ENCODE data around the gene TMEM218. TPM values are rescaled to one million over a fixed set of nuclear protein-coding genes. Genes with fewer than 3 reads are reported as not detected.
A peak's percentile ranks its signal among the peaks of the same experiment; 100 is the strongest.

TMEM218 gene
- total RNA-seq, 1 donor from 2014 or later, result 33.2 TPM

DNA sequence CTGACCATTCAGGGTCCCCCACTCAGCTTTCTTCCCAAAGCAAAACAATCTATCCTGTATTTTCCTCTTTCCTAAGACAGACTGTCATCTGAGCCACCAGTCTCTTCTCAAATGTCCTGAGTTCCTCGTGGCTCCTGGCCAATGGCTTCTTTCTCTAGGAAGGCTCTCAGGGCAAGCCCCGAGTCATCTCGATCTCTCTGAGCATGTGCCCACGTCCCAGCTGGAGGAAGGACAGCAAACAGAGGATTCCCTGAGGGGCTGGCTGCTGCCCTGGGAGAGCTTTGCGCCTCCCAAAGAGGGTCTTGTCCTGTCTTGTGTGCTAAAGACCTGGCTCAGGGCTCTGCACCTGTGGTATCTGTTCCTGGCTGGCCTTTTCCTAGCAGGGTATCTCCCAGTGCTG lies 40.0 kb downstream of the TMEM218 start:
- no peak overlapping the region for H3K27ac Mint-ChIP-seq
- no peak for DNase-seq (ENCODE audit: extremely low spot score, unreplicated experiment)
- H3K27me3 Mint-ChIP-seq, result peaks cover 26% of the 10 kb centered on the region
- peaks cover 16% of the 10 kb centered on the region for H3K4me1 Mint-ChIP-seq (ENCODE audit: unreplicated experiment)
- no peaks in the 10 kb centered on the region for H3K9me3 Mint-ChIP-seq
- H3K4me3 Mint-ChIP-seq, result peak overlapping the region; percentile 20
- TF ChIP-seq, protein P1, sequence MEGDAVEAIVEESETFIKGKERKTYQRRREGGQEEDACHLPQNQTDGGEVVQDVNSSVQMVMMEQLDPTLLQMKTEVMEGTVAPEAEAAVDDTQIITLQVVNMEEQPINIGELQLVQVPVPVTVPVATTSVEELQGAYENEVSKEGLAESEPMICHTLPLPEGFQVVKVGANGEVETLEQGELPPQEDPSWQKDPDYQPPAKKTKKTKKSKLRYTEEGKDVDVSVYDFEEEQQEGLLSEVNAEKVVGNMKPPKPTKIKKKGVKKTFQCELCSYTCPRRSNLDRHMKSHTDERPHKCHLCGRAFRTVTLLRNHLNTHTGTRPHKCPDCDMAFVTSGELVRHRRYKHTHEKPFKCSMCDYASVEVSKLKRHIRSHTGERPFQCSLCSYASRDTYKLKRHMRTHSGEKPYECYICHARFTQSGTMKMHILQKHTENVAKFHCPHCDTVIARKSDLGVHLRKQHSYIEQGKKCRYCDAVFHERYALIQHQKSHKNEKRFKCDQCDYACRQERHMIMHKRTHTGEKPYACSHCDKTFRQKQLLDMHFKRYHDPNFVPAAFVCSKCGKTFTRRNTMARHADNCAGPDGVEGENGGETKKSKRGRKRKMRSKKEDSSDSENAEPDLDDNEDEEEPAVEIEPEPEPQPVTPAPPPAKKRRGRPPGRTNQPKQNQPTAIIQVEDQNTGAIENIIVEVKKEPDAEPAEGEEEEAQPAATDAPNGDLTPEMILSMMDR (conservative IDR thresholded peaks at IDR 0.05), result no peak
- H3K36me3 Mint-ChIP-seq, result no peaks in the 10 kb centered on the region

DNA sequence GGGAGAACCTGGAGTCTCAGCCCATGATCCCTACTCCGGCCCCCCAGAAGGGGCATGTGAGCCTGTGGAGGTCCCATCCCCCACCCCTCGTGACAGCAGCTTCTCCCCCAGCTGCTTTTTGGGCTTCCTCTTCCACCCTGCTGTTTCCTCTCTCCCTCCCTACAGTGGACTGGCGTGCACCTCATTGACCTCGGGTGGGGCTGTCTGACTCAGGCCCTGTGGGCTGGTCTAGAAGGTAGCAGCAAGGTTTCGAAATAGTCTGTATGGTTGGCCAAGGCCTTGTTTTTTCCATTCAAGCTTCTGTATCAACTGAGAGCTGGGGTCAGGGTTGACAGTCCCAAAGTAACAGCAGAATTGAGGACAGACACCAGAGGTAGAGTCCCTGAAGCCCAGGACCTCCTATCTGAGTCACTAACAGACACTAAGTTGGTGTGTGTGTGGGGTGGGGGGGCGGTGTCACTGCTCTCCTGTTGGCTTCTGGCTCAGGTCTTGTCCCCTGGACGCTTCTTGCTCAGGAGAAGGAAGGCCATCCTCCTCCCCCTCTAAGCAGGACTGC lies 40.6 kb downstream of the TMEM218 start:
- no peak overlapping the region for H3K4me3 Mint-ChIP-seq
- H3K27ac Mint-ChIP-seq, result no peak overlapping the region
- peaks cover 16% of the 10 kb centered on the region for H3K4me1 Mint-ChIP-seq (ENCODE audit: unreplicated experiment)
- no peak for DNase-seq (ENCODE audit: extremely low spot score, unreplicated experiment)
- no peaks in the 10 kb centered on the region for H3K9me3 Mint-ChIP-seq
- TF ChIP-seq, protein P1 (conservative IDR thresholded peaks at IDR 0.05), result no peak
- H3K27me3 Mint-ChIP-seq, result peaks cover 33% of the 10 kb centered on the region
- H3K36me3 Mint-ChIP-seq, result no peaks in the 10 kb centered on the region

DNA sequence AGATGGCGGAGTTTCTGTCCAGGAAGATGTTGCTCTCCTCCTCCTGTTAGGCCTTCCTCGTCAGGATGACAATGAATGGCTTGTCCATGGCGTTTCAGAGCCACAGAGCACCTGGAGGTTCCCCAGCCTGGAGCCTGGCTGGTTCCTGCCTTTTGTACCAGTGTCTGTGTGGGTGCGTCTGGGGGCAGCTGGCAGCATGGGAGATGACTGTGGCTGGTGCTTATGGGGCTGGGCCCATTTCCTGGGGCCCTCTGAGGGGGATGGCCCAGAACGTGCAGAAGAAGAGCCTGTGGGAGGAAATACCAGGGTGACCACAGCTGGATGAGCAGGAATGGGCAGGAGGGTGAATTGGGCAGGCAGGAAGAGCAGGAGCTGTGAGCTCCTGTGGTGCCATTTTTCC lies 41.6 kb downstream of the TMEM218 start:
- no peaks in the 10 kb centered on the region for H3K36me3 Mint-ChIP-seq
- peaks cover 43% of the 10 kb centered on the region for H3K27me3 Mint-ChIP-seq
- H3K4me1 Mint-ChIP-seq (ENCODE audit: unreplicated experiment), result peaks cover 16% of the 10 kb centered on the region
- H3K27ac Mint-ChIP-seq, result no peak overlapping the region
- TF ChIP-seq, protein P1 (conservative IDR thresholded peaks at IDR 0.05), result no peak
- DNase-seq (ENCODE audit: extremely low spot score, unreplicated experiment), result no peak
- H3K9me3 Mint-ChIP-seq, result no peaks in the 10 kb centered on the region
- H3K4me3 Mint-ChIP-seq, result no peak overlapping the region

DNA sequence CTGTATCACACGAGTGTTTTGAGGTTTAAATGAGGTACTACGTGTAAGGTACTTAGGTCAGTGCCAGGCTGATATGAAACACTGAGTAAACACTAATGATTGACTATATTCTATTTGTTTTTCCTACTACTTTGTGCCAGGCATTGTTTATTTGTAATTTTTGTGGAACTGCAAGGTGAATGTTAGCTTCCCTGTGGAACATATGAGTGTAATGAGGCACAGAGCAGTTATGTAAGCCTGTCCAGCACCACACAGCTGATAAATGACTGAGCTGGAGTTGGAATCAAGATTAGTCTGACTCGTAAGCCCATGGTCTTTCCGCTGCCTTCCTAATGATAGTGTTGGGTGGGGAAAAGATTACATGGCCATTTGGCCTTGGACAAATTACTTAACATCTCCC lies 42.4 kb downstream of the TMEM218 start:
- TF ChIP-seq, protein P1 (conservative IDR thresholded peaks at IDR 0.05), result no peak
- peaks cover 16% of the 10 kb centered on the region for H3K4me1 Mint-ChIP-seq (ENCODE audit: unreplicated experiment)
- H3K36me3 Mint-ChIP-seq, result no peaks in the 10 kb centered on the region
- H3K9me3 Mint-ChIP-seq, result no peaks in the 10 kb centered on the region
- peaks cover 48% of the 10 kb centered on the region for H3K27me3 Mint-ChIP-seq
- DNase-seq (ENCODE audit: extremely low spot score, unreplicated experiment), result no peak
- no peak overlapping the region for H3K4me3 Mint-ChIP-seq
- H3K27ac Mint-ChIP-seq, result no peak overlapping the region

DNA sequence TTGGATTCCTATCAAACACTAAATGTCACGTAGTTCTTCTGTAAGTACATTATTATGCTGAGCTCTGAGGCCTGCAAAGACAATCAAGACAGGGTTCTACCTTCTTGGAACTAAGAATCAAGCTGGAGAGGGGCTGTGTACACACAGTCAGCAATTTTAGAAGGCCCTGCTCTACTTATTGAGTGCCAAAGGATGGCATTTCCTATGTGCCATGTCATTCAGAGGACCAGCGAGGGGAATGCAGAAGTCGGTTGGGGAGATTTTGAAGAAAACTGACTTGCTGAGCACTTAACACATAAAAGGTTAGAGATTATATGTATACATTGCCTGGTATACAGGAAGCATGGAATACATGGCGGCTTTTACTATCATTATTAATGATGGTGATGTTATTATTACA lies 43.1 kb downstream of the TMEM218 start:
- Mint-ChIP-seq H3K27me3 (peaks cover 51% of the 10 kb centered on the region), H3K4me3 (no peak overlapping the region), H3K4me1 (ENCODE audit: unreplicated experiment) (peaks cover 16% of the 10 kb centered on the region), H3K27ac (no peak overlapping the region), H3K9me3 (no peaks in the 10 kb centered on the region), H3K36me3 (no peaks in the 10 kb centered on the region)
- TF ChIP-seq, protein P1 (conservative IDR thresholded peaks at IDR 0.05), result no peak
- no peak for DNase-seq (ENCODE audit: extremely low spot score, unreplicated experiment)

DNA sequence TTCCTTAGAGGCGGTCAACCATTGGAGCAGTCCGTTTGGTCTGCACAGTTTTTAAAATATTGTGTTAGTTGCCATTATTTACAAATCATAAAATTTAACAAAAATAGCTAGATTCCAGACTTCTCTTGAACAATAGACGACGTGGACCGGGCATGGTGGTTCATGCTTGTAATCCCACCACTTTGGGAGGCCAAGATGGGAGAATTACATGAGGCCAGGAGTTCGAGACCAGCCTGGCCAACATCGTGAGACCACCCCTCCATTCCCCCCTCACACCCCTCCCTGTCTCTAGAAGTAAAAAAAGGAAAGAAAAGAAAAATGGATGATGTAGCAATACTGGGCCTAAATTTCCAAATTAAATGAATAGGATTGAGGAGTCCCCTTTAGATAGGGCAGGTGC lies 47.4 kb downstream of the TMEM218 start:
- Mint-ChIP-seq H3K27me3 (peaks cover 77% of the 10 kb centered on the region), H3K4me3 (peak overlapping the region; percentile 69), H3K4me1 (ENCODE audit: unreplicated experiment) (no peaks in the 10 kb centered on the region), H3K36me3 (no peaks in the 10 kb centered on the region), H3K9me3 (no peaks in the 10 kb centered on the region), H3K27ac (no peak overlapping the region)
- TF ChIP-seq, protein P1 (conservative IDR thresholded peaks at IDR 0.05), result no peak
- no peak for DNase-seq (ENCODE audit: extremely low spot score, unreplicated experiment)
